ENCODE results near the gene HES2.
A peak's percentile ranks its signal among the peaks of the same experiment; 100 is the strongest.
"Not testable (repeated sequence)": the region's sequence is repeated elsewhere in the genome, so short reads cannot be mapped to it uniquely, and the experiment has no call there.

HES2 gene

DNA sequence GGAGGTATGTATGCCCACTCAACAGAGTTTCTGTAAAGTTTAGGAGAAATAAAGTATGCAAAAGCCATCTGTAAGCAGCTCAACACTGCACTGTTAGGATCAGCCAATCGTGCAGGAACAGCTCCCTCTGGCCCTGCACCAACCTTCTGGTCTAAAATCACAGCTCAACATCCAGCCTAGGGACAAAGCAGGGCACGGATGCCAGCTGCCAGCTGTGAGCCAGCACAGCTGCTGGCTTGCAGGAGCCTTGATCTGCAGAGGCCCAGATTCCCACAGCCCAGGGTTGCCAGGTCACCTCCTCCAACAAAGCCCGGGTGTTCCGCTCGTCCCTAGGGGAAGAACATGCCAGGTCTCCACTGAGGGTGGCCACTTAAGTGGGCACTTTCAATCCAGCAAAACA is 34.8 kb downstream of the HES2 start:
- DNase-seq, result no peak

DNA sequence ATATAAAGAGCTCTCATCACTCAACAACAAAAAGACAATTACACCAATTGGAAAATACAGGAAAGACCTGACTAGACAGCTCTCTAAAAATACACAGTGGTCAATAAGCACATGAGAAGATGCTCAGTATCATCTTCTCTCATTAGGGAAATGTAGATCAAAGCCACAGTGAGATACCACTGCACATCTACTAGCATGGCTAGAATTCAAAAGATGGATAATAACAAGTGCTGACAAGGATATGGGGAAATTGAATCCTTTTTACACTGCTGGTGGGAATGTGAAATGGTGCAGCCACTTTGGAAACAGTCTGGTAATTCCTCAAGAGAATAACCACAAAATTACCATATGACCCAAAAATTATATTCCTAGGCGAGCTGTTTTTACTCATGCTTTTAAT is 35.6 kb downstream of the HES2 start:
- DNase-seq, result no peak

DNA sequence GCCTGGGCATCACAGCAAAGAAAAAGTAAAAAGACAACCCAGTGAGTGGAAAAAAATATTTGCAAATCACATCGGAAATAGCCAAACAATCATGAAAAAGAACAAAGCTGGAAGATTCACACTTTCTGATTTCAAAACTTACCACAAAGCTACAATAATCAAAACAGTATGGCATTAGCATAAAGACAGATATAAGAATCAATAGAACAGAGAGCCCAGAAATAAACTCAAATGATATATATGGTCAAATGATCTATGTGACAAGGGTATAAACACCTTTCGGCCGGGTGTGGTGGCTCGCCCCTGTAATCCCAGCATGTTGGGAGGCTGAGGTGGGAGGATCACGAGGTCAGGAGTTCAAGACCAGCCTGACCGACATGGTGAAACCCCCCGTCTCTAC is 39.7 kb downstream of the HES2 start:
- DNase-seq, result no peak

DNA sequence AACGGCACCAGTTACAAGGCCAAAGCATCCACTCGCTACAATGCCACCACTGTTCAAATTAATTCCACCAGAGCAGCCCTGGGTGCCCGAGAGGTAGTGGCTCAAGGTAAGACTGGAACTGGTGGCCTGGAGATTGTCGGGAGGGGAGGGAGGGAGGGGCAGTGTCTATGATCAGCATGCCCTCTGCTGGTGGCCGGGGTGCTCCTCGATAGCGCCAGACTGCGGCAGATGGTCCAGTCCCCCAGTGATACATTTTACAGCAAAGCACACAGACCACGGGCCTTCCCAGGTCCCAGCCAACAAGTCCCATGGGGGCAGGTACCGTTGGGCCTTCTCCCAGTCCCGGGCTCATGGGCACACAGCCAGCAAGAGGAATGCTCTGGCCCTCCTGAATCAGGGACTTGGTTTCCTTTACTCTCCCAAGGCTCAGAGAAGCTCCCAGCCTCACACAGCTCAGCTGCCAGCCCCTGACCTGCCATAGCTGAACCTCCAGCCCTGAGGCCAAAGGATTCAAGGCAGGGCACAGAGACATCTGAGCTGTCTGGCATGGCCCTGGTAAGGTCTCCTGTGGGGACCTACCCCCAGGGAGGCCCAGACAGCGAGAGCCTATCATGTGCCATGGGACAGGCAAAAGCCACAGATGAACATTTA is 41.5 kb downstream of the HES2 start:
- no peak for DNase-seq

DNA sequence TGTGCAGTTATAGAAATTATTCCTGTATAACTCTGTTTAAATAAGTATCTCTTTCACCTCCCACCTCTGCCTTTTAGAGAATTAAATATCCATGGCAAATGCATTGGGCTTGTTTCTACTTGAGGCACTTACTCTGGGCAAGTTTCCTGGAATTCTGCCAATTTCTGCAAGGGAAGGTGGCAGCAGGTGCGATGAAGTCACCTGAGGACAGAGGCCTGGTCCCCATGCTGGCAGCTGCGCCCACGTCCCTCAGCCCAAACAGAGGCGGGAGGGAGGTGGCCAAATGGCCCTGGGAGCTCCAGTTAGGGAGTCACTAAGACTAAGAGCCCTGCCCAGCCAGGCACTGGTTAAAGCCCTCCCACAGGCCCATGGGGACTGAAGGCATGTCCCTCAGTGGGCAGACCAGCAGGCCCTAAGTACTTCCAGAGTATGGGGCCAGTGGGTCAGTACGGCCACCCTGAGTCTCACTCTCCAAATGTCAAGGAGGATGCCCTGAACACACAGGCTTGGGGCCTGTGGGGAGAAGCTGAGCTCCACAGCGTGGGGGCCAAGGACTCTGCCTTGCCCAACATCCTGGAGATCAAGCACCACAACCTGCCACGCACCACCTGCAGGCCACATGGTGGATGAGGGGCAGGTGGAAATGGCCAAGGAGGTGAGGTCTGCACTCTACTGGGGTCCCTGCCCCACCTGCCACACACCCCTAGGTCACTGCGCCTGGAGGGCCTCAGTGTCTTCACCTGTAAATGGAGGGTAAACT is 45.6 kb downstream of the HES2 start:
- DNase-seq, result no peak

DNA sequence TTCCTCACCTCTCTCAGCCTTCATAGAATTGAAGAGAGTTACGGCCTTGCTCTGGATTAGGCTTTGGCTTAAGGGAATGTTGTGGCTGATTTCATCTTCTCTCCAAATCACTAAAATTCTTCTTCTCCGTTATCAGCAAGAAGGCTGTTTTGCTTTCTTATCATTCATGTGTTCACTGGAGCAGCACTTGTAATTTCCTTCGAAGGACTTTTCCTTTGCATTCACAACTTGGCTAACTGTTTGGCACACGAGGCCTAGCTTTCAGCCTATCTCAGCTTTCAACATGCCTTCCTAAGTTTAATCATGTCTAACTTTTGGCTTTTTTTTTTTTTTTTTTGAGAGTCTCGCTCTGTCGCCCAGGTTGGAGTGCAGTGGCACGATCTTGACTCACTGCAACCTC is 47.5 kb downstream of the HES2 start:
- not testable (repeated sequence) for DNase-seq

DNA sequence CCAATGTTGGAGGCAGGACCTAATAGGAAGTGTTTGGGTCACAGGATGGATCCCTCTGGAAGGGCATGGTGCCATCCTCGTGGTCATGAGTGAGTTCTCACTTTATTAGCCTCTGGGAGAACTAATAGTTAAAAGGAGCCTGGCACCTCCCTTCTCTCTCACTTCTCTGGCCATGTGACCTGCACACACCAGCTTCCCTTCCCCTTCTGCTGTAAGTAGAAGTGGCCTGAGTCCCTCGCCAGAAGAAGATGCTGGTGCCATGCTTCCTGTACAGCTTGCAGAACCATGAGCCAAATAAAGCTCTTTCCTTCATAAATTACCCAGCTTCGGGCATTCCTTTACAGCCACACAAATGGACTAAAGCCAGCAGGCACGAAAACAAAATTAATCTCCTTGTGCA is 49.7 kb downstream of the HES2 start:
- peak; percentile 21 to 59 (median 56) for DNase-seq

DNA sequence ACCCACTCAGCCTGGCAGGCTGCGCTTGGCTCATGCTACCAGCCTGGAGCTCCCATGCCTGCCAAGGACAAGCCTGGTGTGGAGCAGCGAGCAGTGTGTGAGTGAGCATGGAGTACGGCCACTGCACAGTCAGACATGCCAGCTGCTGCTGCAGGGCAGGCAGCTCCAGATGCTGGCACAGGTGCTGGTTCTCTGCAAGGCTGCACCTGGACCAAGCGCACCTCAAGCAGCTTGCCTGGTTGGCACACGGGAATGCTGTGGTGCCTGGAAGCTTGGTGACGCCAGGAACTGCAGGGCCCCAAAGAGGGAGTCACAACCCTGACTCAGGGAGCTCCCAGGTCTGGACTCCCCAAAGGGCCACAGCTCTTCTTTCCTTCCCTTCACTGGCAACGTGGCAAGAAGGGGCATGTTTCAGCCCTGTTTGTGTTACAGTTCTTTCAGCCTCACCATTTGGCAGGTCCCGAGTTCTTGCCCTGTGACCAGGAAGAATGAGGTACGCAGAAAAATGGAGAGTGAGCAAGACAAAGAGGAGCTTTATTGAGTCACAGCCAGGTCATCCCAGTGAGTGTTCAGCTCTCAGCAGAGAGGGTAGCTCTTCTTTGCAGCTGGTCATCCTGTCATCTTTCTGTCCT is 52.2 kb downstream of the HES2 start:
- DNase-seq, result no peak

DNA sequence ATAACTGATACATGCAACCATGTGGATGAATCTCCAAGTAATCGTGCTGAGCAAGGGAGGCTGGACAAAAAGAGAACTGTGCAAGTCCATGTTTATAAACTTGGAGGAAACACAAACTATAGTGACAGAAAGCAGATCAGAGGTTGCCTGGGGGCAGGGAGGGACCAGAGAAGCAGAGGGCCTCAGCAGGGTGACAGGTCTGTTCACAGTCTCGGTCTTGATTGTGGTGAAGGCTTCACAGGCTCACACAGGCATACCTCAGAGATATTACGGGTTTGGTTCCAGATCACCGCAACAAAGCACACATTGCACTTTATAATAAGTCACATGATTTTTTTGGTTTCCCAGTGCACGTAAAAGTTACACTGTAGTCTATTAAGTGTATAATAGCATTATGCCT is 54.7 kb downstream of the HES2 start:
- no peak for DNase-seq

DNA sequence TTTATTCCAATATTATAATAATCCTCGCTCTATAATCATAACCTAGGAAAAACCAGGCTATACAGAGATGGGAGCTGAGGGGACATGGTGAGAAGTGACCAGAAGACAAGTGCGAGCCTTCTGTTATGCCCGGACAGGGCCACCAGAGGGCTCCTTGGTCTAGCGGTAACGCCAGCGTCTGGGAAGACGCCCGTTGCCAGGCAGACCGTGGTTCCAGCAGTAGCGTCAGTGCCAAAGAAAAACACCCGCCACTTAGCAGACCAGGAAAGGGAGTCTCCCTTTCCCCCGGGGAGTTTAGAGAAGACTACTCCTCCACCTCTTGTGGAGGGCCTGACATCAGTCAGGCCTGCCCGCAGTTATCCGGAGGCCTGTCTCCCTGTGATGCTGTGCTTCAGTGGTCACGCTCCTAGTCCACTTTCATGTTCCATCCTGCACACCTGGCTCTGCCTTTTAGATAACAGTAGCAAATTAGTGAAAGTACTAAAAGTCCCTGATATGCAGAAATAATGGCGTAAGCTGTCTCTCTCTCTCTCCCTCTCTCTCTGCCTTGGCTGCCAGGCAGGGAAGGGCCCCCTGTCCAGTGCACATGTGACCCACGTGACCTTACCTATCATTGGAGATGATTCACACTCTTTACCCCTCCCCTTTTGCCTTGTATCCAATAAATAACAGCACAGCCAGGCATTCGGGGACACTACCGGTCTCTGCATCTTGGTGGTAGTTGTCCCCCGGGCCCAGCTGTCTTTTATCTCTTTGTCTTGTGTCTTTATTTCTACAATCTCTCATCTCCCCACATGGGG is 56.4 kb downstream of the HES2 start:
- peak; percentile 25 to 52 (median 40) for DNase-seq

All from suppressor macrophage (primary cell).